Measurements from ENCODE around the gene DCAF11. TPM values are rescaled to one million over a fixed set of nuclear protein-coding genes. Genes with fewer than 3 reads are reported as not detected.
A peak's percentile ranks its signal among the peaks of the same experiment; 100 is the strongest.

Gene DCAF11
- total RNA-seq, 2 donors from 2014 or later, result 52.8 to 54.2 TPM

GRCh38 chr14:24133735-24134134, 19.2 kb downstream of the DCAF11 start:
- no peaks in the 10 kb centered on the region for H3K27me3 ChIP-seq (replicated peaks; ENCODE audit: insufficient read depth)
- peaks cover 8 to 19% of the 10 kb centered on the region in 2 donors for H3K4me1 ChIP-seq (ENCODE audit: control insufficient read depth in 1 of 2, low read depth in 2 of 2)
- no peak for DNase-seq (ENCODE audit: low spot score)
- H3K4me3 ChIP-seq, result no peak overlapping the region
- no peak for TF ChIP-seq CTCF (IDR thresholded peaks at IDR 0.05)
- peaks cover 7% of the 10 kb centered on the region for H3K36me3 ChIP-seq
- H3K9me3 ChIP-seq, result no peaks in the 10 kb centered on the region
- no peak overlapping the region for H3K27ac ChIP-seq
- ATAC-seq (ENCODE audit: insufficient number of reproducible peaks, low FRiP score, low read depth), result no peak

GRCh38 chr14:24135584-24135833, 20.9 kb downstream of the DCAF11 start:
- H3K27me3 ChIP-seq (replicated peaks; ENCODE audit: insufficient read depth), result no peaks in the 10 kb centered on the region
- no peaks in the 10 kb centered on the region for H3K9me3 ChIP-seq
- ATAC-seq (ENCODE audit: insufficient number of reproducible peaks, low FRiP score, low read depth), result no peak
- peak overlapping the region; percentile 29 to 84 for H3K27ac ChIP-seq
- peaks cover 12 to 30% of the 10 kb centered on the region in 2 donors for H3K4me1 ChIP-seq (ENCODE audit: control insufficient read depth in 1 of 2, low read depth in 2 of 2)
- peak overlapping the region; percentile 95 for H3K4me3 ChIP-seq
- H3K36me3 ChIP-seq, result peaks cover 13% of the 10 kb centered on the region
- no peak for DNase-seq (ENCODE audit: low spot score)
- no peak for TF ChIP-seq CTCF (IDR thresholded peaks at IDR 0.05)

- ATAC-seq (ENCODE audit: insufficient number of reproducible peaks, low FRiP score, low read depth), result peak; percentile 83
- H3K36me3 ChIP-seq, result peaks cover 13% of the 10 kb centered on the region
- peaks cover 12 to 30% of the 10 kb centered on the region in 2 donors for H3K4me1 ChIP-seq (ENCODE audit: control insufficient read depth in 1 of 2, low read depth in 2 of 2)
- H3K4me3 ChIP-seq, result peak within 1 kb of the TSS; percentile 95
- TF ChIP-seq CTCF (IDR thresholded peaks at IDR 0.05), result no peak
- H3K9me3 ChIP-seq, result no peaks in the 10 kb centered on the region
- DNase-seq (ENCODE audit: low spot score), result peak; percentile 81
- H3K27me3 ChIP-seq (replicated peaks; ENCODE audit: insufficient read depth), result no peaks in the 10 kb centered on the region
- peak within 1 kb of the TSS; percentile 57 to 84 for H3K27ac ChIP-seq
Observed at GRCh38 chr14:24135834-24136683, 21.5 kb downstream of the DCAF11 start, which contains the start of gene PSME1. Gene PSME1, plus strand, starts transcription at chr14:24136194. Its CDS starts 69 bp downstream, at chr14:24136263.

DNA sequence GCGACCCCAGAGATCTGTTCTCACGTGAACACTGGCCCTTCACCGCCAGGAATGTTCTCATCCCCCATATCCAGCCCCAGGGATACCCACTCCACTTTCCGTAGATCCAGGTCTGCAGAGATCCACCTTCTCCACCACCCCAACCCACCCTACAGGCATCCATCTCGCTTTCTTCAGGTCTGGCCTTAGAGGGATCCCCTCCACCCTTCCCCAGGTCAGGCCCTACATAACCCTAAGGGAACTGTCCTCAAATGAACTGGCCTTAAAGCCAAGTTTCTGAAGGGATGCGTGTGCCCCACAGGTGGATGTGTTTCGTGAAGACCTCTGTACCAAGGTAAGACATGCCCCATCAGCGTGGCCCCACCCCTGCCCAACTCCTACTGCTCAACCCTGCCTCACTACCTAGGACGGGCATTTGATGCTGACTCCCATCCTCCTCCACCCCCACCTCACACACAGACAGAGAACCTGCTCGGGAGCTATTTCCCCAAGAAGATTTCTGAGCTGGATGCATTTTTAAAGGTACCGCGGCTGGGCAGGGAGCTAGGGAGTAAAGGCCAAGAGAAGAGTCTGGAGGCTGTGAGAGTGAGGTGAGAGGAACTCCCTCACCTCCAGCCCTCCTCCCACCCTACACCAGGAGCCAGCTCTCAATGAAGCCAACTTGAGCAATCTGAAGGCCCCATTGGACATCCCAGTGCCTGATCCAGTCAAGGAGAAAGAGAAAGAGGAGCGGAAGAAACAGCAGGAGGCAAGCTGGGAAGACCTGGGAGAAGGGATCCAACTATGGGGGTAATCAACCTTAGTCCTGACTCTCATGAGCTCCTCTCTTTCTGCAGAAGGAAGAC, 22.3 kb downstream of the DCAF11 start:
- ATAC-seq (ENCODE audit: insufficient number of reproducible peaks, low FRiP score, low read depth), result no peak
- peaks cover 13 to 31% of the 10 kb centered on the region in 2 donors for H3K4me1 ChIP-seq (ENCODE audit: control insufficient read depth in 1 of 2, low read depth in 2 of 2)
- TF ChIP-seq CTCF (IDR thresholded peaks at IDR 0.05), result no peak

More for the DNA sequence above, 22.3 kb downstream of the DCAF11 start:
- peak overlapping the region; percentile 57 to 84 for H3K27ac ChIP-seq
- DNase-seq (ENCODE audit: low spot score), result no peak
- H3K36me3 ChIP-seq, result peaks cover 13% of the 10 kb centered on the region
- no peaks in the 10 kb centered on the region for H3K27me3 ChIP-seq (replicated peaks; ENCODE audit: insufficient read depth)
- no peaks in the 10 kb centered on the region for H3K9me3 ChIP-seq
- peak overlapping the region; percentile 95 for H3K4me3 ChIP-seq

All from thoracic aorta (tissue), 2 donors.